SK-N-SH (cell line): ENCODE data around the gene TLN1.

Experiments used
- CTCF ChIP-seq: fragments of 200-600 bp; sonication (generic); IDR thresholded peaks from 2 replicates; pipeline ENCODE4 v1.6.1; 2017; ENCODE audit warnings: antibody characterized with exemption, mild to moderate bottlenecking, moderate library complexity
- EP300 ChIP-seq, 2 experiments: IDR thresholded peaks; 2 replicates each; pipeline versions ENCODE4 v1.4.0 to v1.6.1; 2012; ENCODE audit warnings: borderline replicate concordance in 1 of 2, low read depth in 1 of 2, low read length in 1 of 2
- FOSL2 ChIP-seq: IDR thresholded peaks from 2 replicates; pipeline ENCODE4 v1.4.0; 2012; ENCODE audit warnings: low read depth, mild to moderate bottlenecking, moderate library complexity, borderline replicate concordance
- JUND ChIP-seq: IDR thresholded peaks from 2 replicates; pipeline ENCODE4 v1.4.0; 2012
- MAX ChIP-seq: IDR thresholded peaks from 2 replicates; pipeline ENCODE4 v1.4.0; 2012; ENCODE audit warnings: low read depth
- NRF1 ChIP-seq: IDR thresholded peaks from 2 replicates; pipeline ENCODE4 v1.6.1; 2012; ENCODE audit warnings: low read depth, mild to moderate bottlenecking, low read length
- POLR2AphosphoS5 ChIP-seq: IDR thresholded peaks from 2 replicates; pipeline ENCODE4 v1.6.1; 2012; ENCODE audit warnings: low read depth, low read length
- RAD21 ChIP-seq: IDR thresholded peaks from 2 replicates; pipeline ENCODE4 v1.6.1; 2012; ENCODE audit warnings: mild to moderate bottlenecking, low read length
- YY1 ChIP-seq: IDR thresholded peaks from 2 replicates; pipeline ENCODE4 v1.4.0; 2012; ENCODE audit warnings: low read depth, mild to moderate bottlenecking
- TF ChIP-seq, protein P1 (sequence below): IDR thresholded peaks from 2 replicates; pipeline ENCODE4 v1.6.1; 2012; ENCODE audit warnings: mild to moderate bottlenecking, low read depth, low read length, moderate library complexity

- no peak for TF ChIP-seq RAD21
- TF ChIP-seq NRF1: no peak
- no peak for TF ChIP-seq CTCF
- no peak for TF ChIP-seq EP300 (IDR thresholded peaks at IDR 0.05; ENCODE audit: borderline replicate concordance in 1 of 2, low read depth in 1 of 2, low read length in 1 of 2)
- TF ChIP-seq POLR2AphosphoS5: no peak
- TF ChIP-seq YY1: no peak
- TF ChIP-seq FOSL2: no peak
- TF ChIP-seq, protein P1, sequence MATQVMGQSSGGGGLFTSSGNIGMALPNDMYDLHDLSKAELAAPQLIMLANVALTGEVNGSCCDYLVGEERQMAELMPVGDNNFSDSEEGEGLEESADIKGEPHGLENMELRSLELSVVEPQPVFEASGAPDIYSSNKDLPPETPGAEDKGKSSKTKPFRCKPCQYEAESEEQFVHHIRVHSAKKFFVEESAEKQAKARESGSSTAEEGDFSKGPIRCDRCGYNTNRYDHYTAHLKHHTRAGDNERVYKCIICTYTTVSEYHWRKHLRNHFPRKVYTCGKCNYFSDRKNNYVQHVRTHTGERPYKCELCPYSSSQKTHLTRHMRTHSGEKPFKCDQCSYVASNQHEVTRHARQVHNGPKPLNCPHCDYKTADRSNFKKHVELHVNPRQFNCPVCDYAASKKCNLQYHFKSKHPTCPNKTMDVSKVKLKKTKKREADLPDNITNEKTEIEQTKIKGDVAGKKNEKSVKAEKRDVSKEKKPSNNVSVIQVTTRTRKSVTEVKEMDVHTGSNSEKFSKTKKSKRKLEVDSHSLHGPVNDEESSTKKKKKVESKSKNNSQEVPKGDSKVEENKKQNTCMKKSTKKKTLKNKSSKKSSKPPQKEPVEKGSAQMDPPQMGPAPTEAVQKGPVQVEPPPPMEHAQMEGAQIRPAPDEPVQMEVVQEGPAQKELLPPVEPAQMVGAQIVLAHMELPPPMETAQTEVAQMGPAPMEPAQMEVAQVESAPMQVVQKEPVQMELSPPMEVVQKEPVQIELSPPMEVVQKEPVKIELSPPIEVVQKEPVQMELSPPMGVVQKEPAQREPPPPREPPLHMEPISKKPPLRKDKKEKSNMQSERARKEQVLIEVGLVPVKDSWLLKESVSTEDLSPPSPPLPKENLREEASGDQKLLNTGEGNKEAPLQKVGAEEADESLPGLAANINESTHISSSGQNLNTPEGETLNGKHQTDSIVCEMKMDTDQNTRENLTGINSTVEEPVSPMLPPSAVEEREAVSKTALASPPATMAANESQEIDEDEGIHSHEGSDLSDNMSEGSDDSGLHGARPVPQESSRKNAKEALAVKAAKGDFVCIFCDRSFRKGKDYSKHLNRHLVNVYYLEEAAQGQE: no peak
- TF ChIP-seq JUND: no peak
- no peak for TF ChIP-seq MAX
Observed at GRCh38 chr9:35755071-35755470, 23.1 kb upstream of the TLN1 start.
